ENCODE results near the gene NDUFV2. TPM values are rescaled to one million over a fixed set of nuclear protein-coding genes. Genes with fewer than 3 reads are reported as not detected.

NDUFV2 gene
- total and polyA plus RNA-seq, 2 of the 13 experiments (the other 11 are each of a cell fraction or from before 2014, with no cell fraction given), result 216 to 299 TPM

DNA sequence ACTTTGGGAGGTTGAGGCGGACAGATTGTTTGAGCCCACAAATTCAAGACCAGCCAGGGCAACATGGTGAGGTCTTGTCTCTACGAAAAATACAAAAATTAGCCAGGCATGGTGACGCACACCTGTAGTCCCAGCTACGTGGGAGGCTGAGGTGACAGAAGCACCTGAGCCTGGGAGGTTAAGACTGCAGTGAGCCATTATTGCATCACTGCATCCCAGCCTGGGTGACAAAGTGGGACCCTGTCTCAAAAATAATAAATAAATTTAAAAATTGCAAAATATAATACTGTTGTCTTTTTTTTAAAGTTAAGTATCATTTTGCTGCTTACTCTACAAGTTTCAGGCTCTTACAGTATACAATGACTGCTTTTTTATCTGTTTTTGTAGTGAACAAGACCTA is 30.1 kb downstream of the NDUFV2 start:
- intact Hi-C loops (cut with micrococcal nuclease; ENCODE audit: unreplicated experiment) (no loop called here), in situ Hi-C loops (cut with HindIII; ENCODE audit: extremely low pct_ligation_motif_present, low pct_unique_long_range_greater_than_20kb) (no loop called here)
- CTCF ChIA-PET (ENCODE audit: low intra/inter-chr PET ratio, low total read pairs), result no interaction called here
- H3K4me3 ChIP-seq (replicated peaks in 1 of 3; ENCODE audit: insufficient read depth in 1 of 3, low read depth in 2 of 3, low read length in 3 of 3), result no peak overlapping the region
- H3K4me2 ChIP-seq (ENCODE audit: low read depth, low read length), result no peak overlapping the region
- peaks cover 30% of the 10 kb centered on the region for H3K79me2 ChIP-seq (ENCODE audit: insufficient read depth, low read length)
- no peaks in the 10 kb centered on the region; a peak in 2 of 5 replicates for H3K27me3 ChIP-seq (ENCODE audit: control insufficient read depth in 1 of 2, insufficient read depth in 2 of 2, low read length in 2 of 2)
- BruUV-seq (replicated peaks), result no TSS peak
- POLR2A ChIA-PET, result no interaction called here
- ATAC-seq, result no peak
- peaks cover 5 to 51% of the 10 kb centered on the region in 2 experiments for H3K36me3 ChIP-seq (replicated peaks in 1 of 2; ENCODE audit: control insufficient read depth in 1 of 2, insufficient read depth in 2 of 2, low read length in 2 of 2)
- 95% methylated on average over 4 of the region's 4 CpGs for WGBS (ENCODE audit: low lambda C conversion rate)
- H3K4me1 ChIP-seq (ENCODE audit: insufficient read depth, low read length), result peaks cover 21% of the 10 kb centered on the region
- H3K9ac ChIP-seq (ENCODE audit: insufficient read depth, low read depth, low read length), result no peak overlapping the region
- DNase-seq (ENCODE audit: low spot score), result no peak
- no peak for TF ChIP-seq KLF9 (CRISPR knock-in tag; IDR thresholded peaks at IDR 0.05; ENCODE audit: low read depth)
- TF ChIP-seq ZNF460 (CRISPR knock-in tag; IDR thresholded peaks at IDR 0.05; ENCODE audit: borderline replicate concordance), result peak; percentile 47; the same call in 1 of the 2 replicates
- TF ChIP-seq REXO4 (CRISPR knock-in tag; IDR thresholded peaks at IDR 0.05; ENCODE audit: borderline replicate concordance), result no peak
- peaks cover 1% of the 10 kb centered on the region for H4K20me1 ChIP-seq (ENCODE audit: insufficient read depth, low read length)
- no peak overlapping the region for H3K27ac ChIP-seq (ENCODE audit: extremely low read length, insufficient read depth, low read length)
- H3K9me3 ChIP-seq (ENCODE audit: low read length), result no peaks in the 10 kb centered on the region
- no peak overlapping the region for H2AFZ ChIP-seq (ENCODE audit: low read length)
- FAIRE-seq, result no peak

DNA sequence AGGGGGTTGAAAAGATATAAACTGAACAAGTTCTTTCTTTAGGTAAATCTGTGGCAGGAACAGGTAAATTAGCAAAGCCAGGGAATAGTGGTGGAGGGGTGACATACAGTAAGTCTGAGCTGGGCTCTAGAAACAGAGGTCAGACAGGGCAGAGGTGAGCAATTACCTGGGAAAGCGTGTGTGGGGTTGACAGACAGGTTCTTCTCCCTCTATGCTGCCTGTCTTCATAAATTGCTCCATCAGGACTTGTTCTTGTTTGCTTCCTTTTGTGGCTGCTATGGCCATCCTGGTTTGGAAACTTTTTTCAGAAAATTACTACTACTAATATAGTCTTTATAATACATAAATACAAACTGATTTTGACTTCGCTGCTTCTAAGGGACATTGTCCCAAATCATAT is 30.7 kb downstream of the NDUFV2 start:
- Histone ChIP-seq H3K4me3 (replicated peaks in 1 of 3; ENCODE audit: insufficient read depth in 1 of 3, low read depth in 2 of 3, low read length in 3 of 3) (no peak overlapping the region), H3K4me2 (ENCODE audit: low read depth, low read length) (no peak overlapping the region), H4K20me1 (ENCODE audit: insufficient read depth, low read length) (peaks cover 6% of the 10 kb centered on the region), H3K9ac (ENCODE audit: insufficient read depth, low read depth, low read length) (no peak overlapping the region), H3K27ac (ENCODE audit: extremely low read length, insufficient read depth, low read length) (peak overlapping the region; percentile 11), H2AFZ (ENCODE audit: low read length) (no peak overlapping the region), H3K36me3 (replicated peaks in 1 of 2; ENCODE audit: control insufficient read depth in 1 of 2, insufficient read depth in 2 of 2, low read length in 2 of 2) (peaks cover 5 to 46% of the 10 kb centered on the region in 2 experiments), H3K9me3 (ENCODE audit: low read length) (no peaks in the 10 kb centered on the region), H3K27me3 (ENCODE audit: control insufficient read depth in 1 of 2, insufficient read depth in 2 of 2, low read length in 2 of 2) (no peaks in the 10 kb centered on the region; a peak in 2 of 5 replicates), H3K79me2 (ENCODE audit: insufficient read depth, low read length) (peaks cover 36% of the 10 kb centered on the region), H3K4me1 (ENCODE audit: insufficient read depth, low read length) (peaks cover 21% of the 10 kb centered on the region)
- no peak for ATAC-seq
- no peak for FAIRE-seq
- WGBS (ENCODE audit: low lambda C conversion rate), result 100% methylated on average over 2 of the region's 2 CpGs
- ChIA-PET POLR2A (no interaction called here), CTCF (ENCODE audit: low intra/inter-chr PET ratio, low total read pairs) (no interaction called here)
- in situ Hi-C loops (cut with HindIII; ENCODE audit: extremely low pct_ligation_motif_present, low pct_unique_long_range_greater_than_20kb) (no loop called here), intact Hi-C loops (cut with micrococcal nuclease; ENCODE audit: unreplicated experiment) (no loop called here)
- DNase-seq (ENCODE audit: low spot score), result no peak
- BruUV-seq (replicated peaks), result no TSS peak
- TF ChIP-seq RBM22 (optimal IDR thresholded peaks at IDR 0.05; ENCODE audit: low read length) (peak; percentile 75), ARID4A (CRISPR knock-in tag; IDR thresholded peaks at IDR 0.05; ENCODE audit: borderline replicate concordance) (no peak), ZKSCAN8 (CRISPR knock-in tag; IDR thresholded peaks at IDR 0.05; ENCODE audit: borderline replicate concordance) (no peak), ARNT (IDR thresholded peaks at IDR 0.05) (no peak), ESRRA (CRISPR knock-in tag; IDR thresholded peaks at IDR 0.05; ENCODE audit: low read depth) (no peak), ZSCAN31 (CRISPR knock-in tag; IDR thresholded peaks at IDR 0.05; ENCODE audit: low read depth) (no peak), HMGXB3 (CRISPR knock-in tag; IDR thresholded peaks at IDR 0.05; ENCODE audit: borderline replicate concordance) (no peak)
